AG09309 (cell line): ENCODE measurements around the gene OR8B12.

Experiments used
- DNase-seq: peaks from one replicate; pipeline ENCODE4 v3.0.0-alpha.2; 2010; ENCODE audit warnings: low read depth
- H3K4me3 ChIP-seq: 2 replicates; pipeline ENCODE4 v1.5.1; 2011; ENCODE audit warnings: mild to moderate bottlenecking, low read depth, low read length, moderate library complexity; ENCODE audit not compliant: control insufficient read depth
- TF ChIP-seq, protein P1 (sequence below): IDR thresholded peaks from 2 replicates; pipeline ENCODE4 v1.5.1; 2011; ENCODE audit warnings: mild to moderate bottlenecking, low read depth, low read length, inconsistent platforms; ENCODE audit not compliant: insufficient read depth, control insufficient read depth; ENCODE audit errors: missing control alignments

Gene OR8B12

DNA sequence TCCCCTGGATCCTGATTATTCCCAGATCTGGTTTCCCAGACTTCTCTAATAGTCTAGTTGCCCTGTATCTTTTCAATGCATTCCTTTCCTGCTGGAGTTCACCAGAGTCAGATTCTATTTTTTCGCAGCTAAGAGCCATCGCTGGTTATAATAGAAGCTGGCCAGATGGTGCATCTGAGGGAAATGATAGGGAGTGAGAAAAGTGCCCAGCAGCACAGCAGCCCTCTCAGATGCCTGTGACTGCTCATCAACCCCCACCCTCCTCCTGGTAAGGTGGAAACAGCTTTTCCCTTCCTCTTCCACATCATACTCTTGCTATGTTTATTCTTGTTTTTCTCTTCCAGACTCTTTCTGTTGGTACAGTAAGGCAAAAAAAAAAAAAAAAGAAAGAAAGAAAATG is 39.1 kb upstream of the OR8B12 start:
- DNase-seq, result no peak
- no peak overlapping the region for H3K4me3 ChIP-seq
- TF ChIP-seq, protein P1, sequence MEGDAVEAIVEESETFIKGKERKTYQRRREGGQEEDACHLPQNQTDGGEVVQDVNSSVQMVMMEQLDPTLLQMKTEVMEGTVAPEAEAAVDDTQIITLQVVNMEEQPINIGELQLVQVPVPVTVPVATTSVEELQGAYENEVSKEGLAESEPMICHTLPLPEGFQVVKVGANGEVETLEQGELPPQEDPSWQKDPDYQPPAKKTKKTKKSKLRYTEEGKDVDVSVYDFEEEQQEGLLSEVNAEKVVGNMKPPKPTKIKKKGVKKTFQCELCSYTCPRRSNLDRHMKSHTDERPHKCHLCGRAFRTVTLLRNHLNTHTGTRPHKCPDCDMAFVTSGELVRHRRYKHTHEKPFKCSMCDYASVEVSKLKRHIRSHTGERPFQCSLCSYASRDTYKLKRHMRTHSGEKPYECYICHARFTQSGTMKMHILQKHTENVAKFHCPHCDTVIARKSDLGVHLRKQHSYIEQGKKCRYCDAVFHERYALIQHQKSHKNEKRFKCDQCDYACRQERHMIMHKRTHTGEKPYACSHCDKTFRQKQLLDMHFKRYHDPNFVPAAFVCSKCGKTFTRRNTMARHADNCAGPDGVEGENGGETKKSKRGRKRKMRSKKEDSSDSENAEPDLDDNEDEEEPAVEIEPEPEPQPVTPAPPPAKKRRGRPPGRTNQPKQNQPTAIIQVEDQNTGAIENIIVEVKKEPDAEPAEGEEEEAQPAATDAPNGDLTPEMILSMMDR, result no peak

DNA sequence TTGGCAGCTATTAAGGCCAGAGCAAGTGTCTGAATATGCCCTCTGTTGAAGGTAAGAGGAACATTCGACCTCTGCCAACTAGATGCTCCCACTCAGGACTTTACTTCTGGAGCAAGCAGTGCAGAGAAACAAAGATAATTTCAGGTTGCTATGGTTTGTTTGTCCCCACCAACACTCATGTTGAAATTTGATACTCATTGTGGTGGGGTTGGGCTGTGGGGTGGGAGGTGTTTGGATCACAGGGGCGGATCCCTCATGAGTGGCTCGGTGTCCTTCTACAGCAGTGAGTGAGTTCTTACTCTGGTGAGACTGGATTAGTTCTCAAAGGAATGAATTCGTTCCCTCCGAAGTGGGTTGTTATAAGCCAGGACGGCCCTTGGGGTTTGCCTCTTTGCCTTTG is 38.4 kb upstream of the OR8B12 start:
- TF ChIP-seq, protein P1, result no peak
- no peak for DNase-seq
- H3K4me3 ChIP-seq, result no peak overlapping the region

DNA sequence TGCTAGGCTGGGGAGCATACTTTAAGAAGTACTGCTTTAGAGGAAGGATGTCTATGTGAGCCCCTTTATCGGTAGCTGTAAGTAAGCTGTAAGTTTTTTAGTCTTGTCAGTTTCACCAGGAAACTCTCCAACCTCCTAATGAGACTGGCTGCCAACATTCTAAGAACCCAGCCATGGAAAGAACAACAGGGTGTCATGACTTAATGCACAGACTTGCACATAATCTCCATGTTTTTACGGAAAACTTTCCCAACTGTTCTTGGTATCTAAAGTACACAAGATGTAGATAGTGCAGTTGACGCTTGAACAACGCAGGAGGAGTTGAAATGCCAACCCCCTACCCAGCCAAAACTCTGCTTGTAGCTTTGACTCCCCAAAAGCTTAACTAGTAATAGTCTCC is 35.3 kb upstream of the OR8B12 start:
- H3K4me3 ChIP-seq, result no peak overlapping the region
- DNase-seq, result no peak
- TF ChIP-seq, protein P1, result no peak

DNA sequence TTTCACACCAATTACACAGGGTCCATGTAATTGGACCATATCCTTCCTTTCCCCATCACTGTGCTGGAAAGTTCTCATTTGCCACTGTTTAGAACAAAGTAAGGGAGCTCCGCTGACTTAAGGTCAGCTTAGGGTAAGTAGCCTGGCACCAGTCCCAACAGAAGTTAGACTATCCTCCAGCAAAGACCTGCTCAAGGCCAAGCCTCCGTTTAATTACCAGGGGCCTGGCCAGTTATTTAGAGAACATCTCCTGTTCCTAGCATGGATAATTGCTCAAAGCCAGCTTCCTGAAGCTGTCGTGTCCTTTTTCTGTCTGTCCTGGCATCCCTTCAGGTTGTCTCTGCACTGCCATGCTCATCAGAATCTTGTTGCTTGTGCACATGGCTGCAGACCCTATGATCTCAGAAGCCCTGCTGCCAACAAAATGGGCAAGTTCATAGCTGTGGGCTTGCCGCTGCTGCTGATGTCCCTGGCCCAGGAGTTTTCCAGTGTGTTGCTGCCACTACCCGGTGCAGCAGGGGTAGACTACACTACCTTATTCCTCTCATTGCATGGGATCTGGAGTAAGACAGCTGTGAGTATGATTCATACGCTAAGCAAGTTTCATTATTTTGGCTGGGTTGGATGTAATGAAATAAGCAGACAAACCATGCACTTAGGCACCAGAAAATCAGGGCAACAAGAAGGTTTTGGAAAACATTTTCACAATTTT is 34.4 kb upstream of the OR8B12 start:
- DNase-seq, result no peak
- TF ChIP-seq, protein P1, result no peak
- no peak overlapping the region for H3K4me3 ChIP-seq

DNA sequence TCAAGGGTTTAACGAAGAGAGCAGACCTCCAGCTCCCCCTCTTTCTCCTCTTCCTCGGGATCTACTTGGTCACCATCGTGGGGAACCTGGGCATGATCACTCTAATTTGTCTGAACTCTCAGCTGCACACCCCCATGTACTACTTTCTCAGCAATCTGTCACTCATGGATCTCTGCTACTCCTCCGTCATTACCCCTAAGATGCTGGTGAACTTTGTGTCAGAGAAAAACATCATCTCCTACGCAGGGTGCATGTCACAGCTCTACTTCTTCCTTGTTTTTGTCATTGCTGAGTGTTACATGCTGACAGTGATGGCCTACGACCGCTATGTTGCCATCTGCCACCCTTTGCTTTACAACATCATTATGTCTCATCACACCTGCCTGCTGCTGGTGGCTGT is 26.7 kb upstream of the OR8B12 start:
- no peak for DNase-seq
- TF ChIP-seq, protein P1, result no peak
- no peak overlapping the region for H3K4me3 ChIP-seq

DNA sequence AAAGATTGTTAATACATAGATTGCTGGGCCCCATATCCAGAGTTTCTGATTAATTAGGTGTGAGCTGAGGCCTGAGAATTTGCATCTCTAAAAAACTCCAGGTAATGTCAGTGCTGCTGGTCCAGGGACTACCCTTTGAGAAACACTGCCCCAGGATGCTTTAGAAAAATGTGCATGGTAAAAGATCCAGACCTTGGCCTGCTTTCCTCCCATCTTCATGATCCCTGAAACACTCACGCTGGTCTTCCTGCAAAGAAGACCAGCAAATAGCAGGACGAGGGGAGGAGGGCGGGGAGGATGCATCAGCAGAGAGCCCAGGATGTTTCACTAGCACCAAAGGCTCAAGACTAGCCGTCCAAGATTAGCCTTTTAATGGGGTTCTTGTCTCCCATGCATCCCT is 26.2 kb upstream of the OR8B12 start, which contains the start of gene OR8A1:
Gene OR8A1 (plus strand): TSS at position 301 of the 400 bp plus-strand sequence. CDS start 123 bp downstream, outside the sequence.
- H3K4me3 ChIP-seq, result no peak within 1 kb of the TSS
- no peak for DNase-seq
- TF ChIP-seq, protein P1, result no peak
